M059J (cell line): Measurements from ENCODE around the gene ENHO. TPM values are rescaled to one million over a fixed set of nuclear protein-coding genes. Genes with fewer than 3 reads are reported as not detected.
"Not testable (repeated sequence)": the region's sequence is repeated elsewhere in the genome, so short reads cannot be mapped to it uniquely, and the experiment has no call there.

Experiments used
- DNase-seq: peaks from one replicate; pipeline ENCODE4 v3.0.0-alpha.2; 2012; ENCODE audit warnings: low read depth
- total RNA-seq: library from RNA; depleted of rRNA; stranded (reverse); fragments of >200 nt; shearing (Covaris generic); gene quantifications from 2 replicates; pipeline ENCODE4 v1.2.3, GENCODE V29; 2014

The ENHO gene
- total RNA-seq, 1 experiment from 2014 or later = 2.0 TPM

GRCh38 chr9:34555500-34555899, 32.7 kb upstream of the ENHO start:
- no peak for DNase-seq

GRCh38 chr9:34555002-34555348, 32.2 kb upstream of the ENHO start:
- DNase-seq = no peak

- no peak for DNase-seq
Measured at GRCh38 chr9:34554211-34555001, 31.6 kb upstream of the ENHO start.

- no peak for DNase-seq
Measured at GRCh38 chr9:34553511-34554021, 30.8 kb upstream of the ENHO start.

GRCh38 chr9:34552986-34553385, 30.2 kb upstream of the ENHO start:
- DNase-seq = no peak

- no peak for DNase-seq
Measured at GRCh38 chr9:34552606-34552981, 29.8 kb upstream of the ENHO start.

- no peak for DNase-seq
Measured at GRCh38 chr9:34551751-34552605, 29.2 kb upstream of the ENHO start.

GRCh38 chr9:34550681-34551270, 28.0 kb upstream of the ENHO start:
- DNase-seq = no peak

- DNase-seq = no peak
Measured at GRCh38 chr9:34550016-34550680, 27.4 kb upstream of the ENHO start.

GRCh38 chr9:34549407-34549732, 26.6 kb upstream of the ENHO start:
- DNase-seq = no peak

- DNase-seq = peak; percentile 53
Measured at GRCh38 chr9:34547960-34548611, 25.3 kb upstream of the ENHO start.

- peak; percentile 73 for DNase-seq
Measured at GRCh38 chr9:34546834-34547827, 24.3 kb upstream of the ENHO start.

GRCh38 chr9:34546102-34546833, 23.5 kb upstream of the ENHO start:
- no peak for DNase-seq

GRCh38 chr9:34545497-34545896, 22.7 kb upstream of the ENHO start:
- no peak for DNase-seq

- no peak for DNase-seq
Measured at GRCh38 chr9:34544035-34544434, 21.2 kb upstream of the ENHO start.

- DNase-seq = no peak
Measured at GRCh38 chr9:34541540-34541939, 18.8 kb upstream of the ENHO start.

- peak; percentile 76 for DNase-seq
Measured at GRCh38 chr9:34540827-34541226, 18.0 kb upstream of the ENHO start.

GRCh38 chr9:34536685-34537084, 13.9 kb upstream of the ENHO start:
- DNase-seq = no peak

- not testable (repeated sequence) for DNase-seq
Measured at GRCh38 chr9:34532041-34532440, 9.3 kb upstream of the ENHO start.

- DNase-seq = no peak
Measured at GRCh38 chr9:34526026-34526425, 3.2 kb upstream of the ENHO start.
